Measurements from ENCODE around the gene TMEM184C. TPM values are rescaled to one million over a fixed set of nuclear protein-coding genes. Genes with fewer than 3 reads are reported as not detected.

Gene TMEM184C
- polyA plus RNA-seq, 1 donor from 2014 or later = 24.1 TPM

DNA sequence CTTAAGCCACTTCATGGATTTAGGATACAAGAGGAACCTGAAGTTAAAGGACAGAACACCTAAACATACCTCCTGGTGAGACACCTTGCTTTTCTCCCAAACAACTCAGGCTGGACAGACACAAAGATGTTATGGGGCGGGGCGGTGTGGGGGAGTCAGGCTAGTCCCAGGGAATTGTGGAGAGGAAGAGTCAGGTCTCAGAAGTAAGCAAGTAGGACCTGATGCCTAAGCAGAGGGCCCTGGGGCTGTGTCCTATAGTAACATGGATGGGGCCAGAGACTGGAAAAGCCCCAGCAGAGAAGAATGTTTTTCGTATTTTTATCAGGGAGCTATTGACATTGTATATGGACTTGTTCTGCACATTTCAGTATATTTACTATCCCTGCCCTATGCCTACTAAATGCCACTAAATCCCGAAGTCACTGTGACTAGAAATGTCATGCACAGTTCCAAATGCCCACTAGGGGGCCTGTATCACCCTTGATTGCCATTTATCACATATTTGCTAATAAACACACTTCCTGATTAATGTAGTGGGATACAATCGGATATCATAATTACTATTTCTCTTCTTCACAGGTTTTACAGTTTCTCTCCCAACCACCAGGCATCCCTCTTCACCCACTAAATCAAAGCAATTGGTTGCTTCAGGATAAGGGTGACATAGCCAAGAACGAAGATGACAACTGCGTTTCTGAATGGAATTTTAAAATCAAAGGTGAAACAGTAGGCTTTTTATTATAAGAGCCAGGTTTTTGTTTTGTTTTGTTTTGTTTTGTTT, 90.9 kb downstream of the TMEM184C start:
- H3K4me3 Mint-ChIP-seq = no peak overlapping the region
- H3K27me3 Mint-ChIP-seq = peaks cover 2% of the 10 kb centered on the region
- peaks cover 0 to 3% (median 0%) of the 10 kb centered on the region in 3 donors for H3K4me1 Mint-ChIP-seq
- H3K27ac Mint-ChIP-seq = no peak overlapping the region
- H3K9me3 Mint-ChIP-seq = no peaks in the 10 kb centered on the region
- H3K36me3 Mint-ChIP-seq = no peaks in the 10 kb centered on the region

DNA sequence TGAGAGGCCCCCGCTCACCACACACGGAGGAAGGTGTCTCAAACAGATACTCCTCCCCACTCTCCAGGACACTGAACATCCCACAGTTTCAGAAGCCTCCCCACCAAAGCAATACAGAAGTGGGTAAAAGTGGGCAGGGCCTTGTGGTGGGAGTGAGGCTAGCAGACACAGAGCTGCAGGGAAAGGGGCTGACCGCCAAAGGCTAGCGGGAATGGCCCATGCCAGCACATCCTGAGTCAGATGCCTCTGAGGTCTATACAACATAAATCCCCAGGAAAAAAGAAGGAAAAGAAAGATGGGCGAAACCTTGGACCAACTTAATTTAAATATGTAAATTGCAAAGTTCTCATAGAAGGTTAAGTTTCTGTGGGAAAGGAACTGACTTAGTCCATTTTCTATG, 92.8 kb downstream of the TMEM184C start:
- no peaks in the 10 kb centered on the region for H3K9me3 Mint-ChIP-seq
- no peaks in the 10 kb centered on the region for H3K27me3 Mint-ChIP-seq
- peaks cover 0 to 3% (median 0%) of the 10 kb centered on the region in 3 donors for H3K4me1 Mint-ChIP-seq
- no peak overlapping the region for H3K27ac Mint-ChIP-seq
- no peaks in the 10 kb centered on the region for H3K36me3 Mint-ChIP-seq
- no peak overlapping the region for H3K4me3 Mint-ChIP-seq

DNA sequence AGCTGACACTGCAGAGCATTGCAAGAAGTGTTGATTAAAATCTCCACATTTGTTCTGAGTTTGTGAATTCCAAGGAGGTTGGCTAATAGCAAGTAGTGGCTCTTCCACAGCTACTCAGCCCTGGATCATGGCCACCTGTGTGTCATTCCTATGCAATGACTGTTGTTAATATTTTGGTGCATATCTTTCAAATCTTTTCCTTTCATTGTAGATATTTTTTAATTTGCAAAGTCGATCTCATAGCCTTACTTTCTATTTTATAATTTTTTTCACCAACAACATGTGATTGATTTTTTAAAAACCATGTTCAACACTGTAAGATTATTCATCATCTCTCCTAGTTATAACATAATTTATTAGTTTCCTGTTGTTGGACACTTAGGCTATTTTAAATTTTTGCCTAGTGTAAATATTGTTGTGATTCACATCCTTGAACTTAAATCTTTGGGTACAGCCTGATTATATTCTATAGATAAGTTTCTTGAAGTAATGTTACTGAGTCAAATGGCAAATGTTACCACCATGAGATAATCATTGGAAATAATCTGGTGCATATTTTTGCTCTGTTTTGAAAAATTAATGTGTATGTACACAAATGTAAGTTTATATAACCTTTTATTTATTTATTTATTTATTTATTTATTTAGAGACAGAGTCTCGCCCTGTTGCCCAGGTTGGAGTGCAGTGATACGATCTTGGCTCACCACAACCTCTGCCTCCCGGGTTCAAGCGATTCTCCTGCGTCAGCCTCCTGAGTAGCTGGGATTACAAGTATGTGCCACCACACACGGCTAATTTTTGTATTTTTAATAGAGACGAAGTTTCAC, 97.6 kb downstream of the TMEM184C start:
- H3K4me3 Mint-ChIP-seq = no peak overlapping the region
- H3K36me3 Mint-ChIP-seq = no peaks in the 10 kb centered on the region
- H3K27me3 Mint-ChIP-seq = peaks cover 6% of the 10 kb centered on the region
- no peaks in the 10 kb centered on the region for H3K4me1 Mint-ChIP-seq
- H3K9me3 Mint-ChIP-seq = no peaks in the 10 kb centered on the region
- H3K27ac Mint-ChIP-seq = no peak overlapping the region

DNA sequence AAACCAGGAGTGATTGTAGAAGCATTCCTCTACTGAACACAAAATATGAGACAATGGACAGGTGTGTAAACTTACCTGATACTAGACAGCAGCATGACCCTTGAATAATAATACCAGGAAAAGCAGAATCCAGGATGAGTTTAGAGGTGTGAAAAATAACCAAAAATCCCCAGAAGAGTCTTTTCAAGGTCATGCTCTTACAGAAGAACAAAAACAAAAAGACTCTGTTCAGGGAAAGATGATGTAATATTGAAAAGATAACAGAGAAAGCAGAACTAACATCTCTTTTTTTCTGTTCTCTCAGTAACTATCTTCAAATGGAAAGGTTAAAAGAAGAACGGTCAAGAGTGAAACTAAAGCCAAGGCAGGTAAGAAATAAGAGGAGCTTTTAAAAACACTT, 100.7 kb downstream of the TMEM184C start:
- no peaks in the 10 kb centered on the region for H3K4me1 Mint-ChIP-seq
- no peak overlapping the region for H3K27ac Mint-ChIP-seq
- H3K27me3 Mint-ChIP-seq = peaks cover 6% of the 10 kb centered on the region
- H3K36me3 Mint-ChIP-seq = no peaks in the 10 kb centered on the region
- no peaks in the 10 kb centered on the region for H3K9me3 Mint-ChIP-seq
- H3K4me3 Mint-ChIP-seq = no peak overlapping the region

Other genes with a start within 250 kb of the TMEM184C start
- gene EDNRA, start 136.3 kb upstream of the TMEM184C start, polyA plus RNA-seq = not detected
- gene PRMT9, start 66.8 kb downstream of the TMEM184C start, polyA plus RNA-seq = 4.2 TPM
- 0.20 TPM for gene ARHGAP10, start 114.7 kb downstream of the TMEM184C start, polyA plus RNA-seq